PFSK-1 (cell line): ENCODE data around the gene BOLA2B.

Experiments used
- POLR2AphosphoS5 ChIP-seq: IDR thresholded peaks from 2 replicates; pipeline ENCODE4 v1.6.1; 2012; ENCODE audit warnings: low read depth, mild to moderate bottlenecking, control low read depth, low read length, moderate library complexity
- REST ChIP-seq, 2 experiments: IDR thresholded peaks; 2 replicates each; pipeline versions ENCODE4 v1.6.1 to v1.8.0; 2011 to 2012; ENCODE audit warnings: low read depth in 2 of 2, low read length in 2 of 2, control low read depth in 1 of 2, inconsistent platforms in 1 of 2, mild to moderate bottlenecking in 1 of 2, moderate library complexity in 1 of 2; ENCODE audit not compliant: insufficient read depth in 1 of 2
- SIN3A ChIP-seq: IDR thresholded peaks from 2 replicates; pipeline ENCODE4 v1.6.1; 2012; ENCODE audit warnings: mild to moderate bottlenecking, low read length, moderate library complexity, borderline replicate concordance; ENCODE audit not compliant: insufficient read depth
- TAF1 ChIP-seq: IDR thresholded peaks from 2 replicates; pipeline ENCODE4 v1.6.1; 2012; ENCODE audit warnings: low read length, control low read depth, borderline replicate concordance; ENCODE audit not compliant: insufficient read depth

GRCh38 chr16:30183233-30184095 is 10.0 kb downstream of the BOLA2B start, which contains the start of gene CORO1A:
- peak; percentile 53; the same call in 1 of the 2 replicates for TF ChIP-seq POLR2AphosphoS5
- 0 out of 2 replicates have a peak, but pooled peaks have one; percentile 54 for TF ChIP-seq TAF1
- no peak for TF ChIP-seq SIN3A
- no peak for TF ChIP-seq REST (IDR thresholded peaks at IDR 0.05; ENCODE audit: insufficient read depth in 1 of 2, low read depth in 2 of 2, low read length in 2 of 2)
